GM18951 (cell line): ENCODE results near the gene GBP1.
"Not testable (repeated sequence)": the region's sequence is repeated elsewhere in the genome, so short reads cannot be mapped to it uniquely, and the experiment has no call there.

Source experiments
- POLR2A ChIP-seq: IDR thresholded peaks from 4 replicates; pipeline ENCODE4 v1.6.1; 2011; ENCODE audit warnings: mild to moderate bottlenecking; ENCODE audit not compliant: insufficient read length, insufficient read depth; ENCODE audit errors: extremely low read depth
- in situ Hi-C: fragments of 300-500 bp; cut with MboI; formaldehyde crosslinking; loops from one replicate; pipeline ENCODE4 v1.12.0; 2022; ENCODE audit warnings: low sequenced_read_pairs, mixed read lengths, inconsistent platforms; ENCODE audit not compliant: unreplicated experiment

GBP1 gene

GRCh38 chr1:89044970-89045721 lies 19.9 kb downstream of the GBP1 start:
- in situ Hi-C loops: no loop called here

GRCh38 chr1:89043940-89044339 lies 21.1 kb downstream of the GBP1 start:
- no peak for TF ChIP-seq POLR2A
- in situ Hi-C loops: no loop called here

More at GRCh38 chr1:89044970-89045721, 19.9 kb downstream of the GBP1 start:
- TF ChIP-seq POLR2A: no peak

GRCh38 chr1:89042491-89042890 lies 22.5 kb downstream of the GBP1 start:
- in situ Hi-C loops: no loop called here
- no peak for TF ChIP-seq POLR2A

- TF ChIP-seq POLR2A: no peak
- in situ Hi-C loops: no loop called here
Observed at GRCh38 chr1:89041721-89042120, 23.3 kb downstream of the GBP1 start.

GRCh38 chr1:89041119-89041641 lies 23.8 kb downstream of the GBP1 start:
- in situ Hi-C loops: no loop called here
- no peak for TF ChIP-seq POLR2A

GRCh38 chr1:89040315-89040626 lies 24.7 kb downstream of the GBP1 start:
- in situ Hi-C loops: no loop called here
- no peak for TF ChIP-seq POLR2A

GRCh38 chr1:89037186-89037585 lies 27.8 kb downstream of the GBP1 start:
- no peak for TF ChIP-seq POLR2A
- in situ Hi-C loops: no loop called here

GRCh38 chr1:89035080-89035479 lies 29.9 kb downstream of the GBP1 start:
- in situ Hi-C loops: no loop called here
- TF ChIP-seq POLR2A: no peak

- in situ Hi-C loops: not testable (repeated sequence)
Observed at GRCh38 chr1:89034004-89034403, 31.0 kb downstream of the GBP1 start.

- in situ Hi-C loops: not testable (repeated sequence)
Observed at GRCh38 chr1:89029051-89029450, 36.0 kb downstream of the GBP1 start.

- TF ChIP-seq POLR2A: no peak
- in situ Hi-C loops: no loop called here
Observed at GRCh38 chr1:89025928-89026327, 39.1 kb downstream of the GBP1 start.

GRCh38 chr1:89023026-89023425 lies 42.0 kb downstream of the GBP1 start:
- in situ Hi-C loops: no loop called here

GRCh38 chr1:89022167-89022959 lies 42.6 kb downstream of the GBP1 start, which contains the start of gene GBP3:
Gene GBP3, minus strand, starts transcription at chr1:89022866. Its CDS starts 2,145 bp downstream, at chr1:89020721.
- no peak for TF ChIP-seq POLR2A
- in situ Hi-C loops: no loop called here

More at GRCh38 chr1:89023026-89023425, 42.0 kb downstream of the GBP1 start:
- TF ChIP-seq POLR2A: no peak

GRCh38 chr1:89018318-89018717 lies 46.7 kb downstream of the GBP1 start:
- in situ Hi-C loops: not testable (repeated sequence)

- in situ Hi-C loops: loop anchor here (10.0 kb wide), 1 partner anchor 436 kb away; no protein-coding TSS in a partner anchor
Observed at GRCh38 chr1:89008511-89008910, 56.5 kb downstream of the GBP1 start.

More at GRCh38 chr1:89008511-89008910, 56.5 kb downstream of the GBP1 start:
- TF ChIP-seq POLR2A: no peak
